Cardiac muscle cell (in vitro differentiated cells and primary cell): ENCODE results near the gene MAEA. TPM values are rescaled to one million over a fixed set of nuclear protein-coding genes. Genes with fewer than 3 reads are reported as not detected.
A peak's percentile ranks its signal among the peaks of the same experiment; 100 is the strongest.

Source experiments
- DNase-seq, 2 donors: peaks; one replicate each; pipeline versions ENCODE4 v3.0.0 to v3.0.0-alpha.2; 2010 to 2017; ENCODE audit warnings: low read depth in 1 of 2, low spot score in 1 of 2
- H3K27ac ChIP-seq: fragments of 200-600 bp; sonication (generic); 2 replicates; pipeline ENCODE4 v1.5.1; 2016
- H3K27me3 ChIP-seq: fragments of 200-600 bp; sonication (generic); 2 replicates; pipeline ENCODE4 v1.6.0; 2016; ENCODE audit warnings: control low read depth
- H3K36me3 ChIP-seq: fragments of 200-600 bp; sonication (generic); 2 replicates; pipeline ENCODE4 v1.5.1; 2016; ENCODE audit warnings: control low read depth
- H3K4me1 ChIP-seq: fragments of 200-600 bp; sonication (generic); 2 replicates; pipeline ENCODE4 v1.8.1; 2017; ENCODE audit warnings: low read depth, mild to moderate bottlenecking, mixed run types
- H3K4me3 ChIP-seq: fragments of 200-600 bp; sonication (generic); 2 replicates; pipeline ENCODE4 v1.5.1; 2016; ENCODE audit warnings: mild to moderate bottlenecking
- H3K9me3 ChIP-seq: fragments of 200-600 bp; sonication (generic); 2 replicates; pipeline ENCODE4 v1.5.1; 2017; ENCODE audit warnings: low read depth, mild to moderate bottlenecking, control low read depth
- CTCF ChIP-seq: IDR thresholded peaks from 2 replicates; pipeline ENCODE4 v1.5.1; 2012; ENCODE audit warnings: low read depth, mild to moderate bottlenecking, low read length
- polyA plus RNA-seq: library from polyadenylated mRNA; unstranded; fragments of >200 nt; fragmentation: Nextera tagmentation; extraction: Ambion mirVana; gene quantifications from 2 replicates; pipeline ENCODE4 v1.2.1, GENCODE V29; 2016
- total RNA-seq: library from RNA; depleted of rRNA; stranded (reverse); fragments of >200 nt; gene quantifications from 2 replicates; pipeline ENCODE4 v1.2.3, GENCODE V29; 2016

The MAEA gene
- total and polyA plus RNA-seq, 2 experiments from 2014 or later, result 76.8 to 85.0 TPM

- no peak overlapping the region for H3K27ac ChIP-seq
- no peaks in the 10 kb centered on the region for H3K4me1 ChIP-seq
- H3K4me3 ChIP-seq, result no peak overlapping the region
- TF ChIP-seq CTCF, result no peak
- H3K36me3 ChIP-seq, result no peaks in the 10 kb centered on the region
- H3K27me3 ChIP-seq, result no peaks in the 10 kb centered on the region
- no peaks in the 10 kb centered on the region for H3K9me3 ChIP-seq
- no peak for DNase-seq
Measured at GRCh38 chr4:1364748-1365147, 75.1 kb downstream of the MAEA start.

- Histone ChIP-seq H3K4me1 (no peaks in the 10 kb centered on the region), H3K4me3 (no peak overlapping the region), H3K36me3 (no peaks in the 10 kb centered on the region), H3K9me3 (no peaks in the 10 kb centered on the region), H3K27me3 (no peaks in the 10 kb centered on the region), H3K27ac (no peak overlapping the region)
- TF ChIP-seq CTCF, result peak; percentile 6
- DNase-seq, result no peak
Measured at GRCh38 chr4:1365271-1366178, 75.8 kb downstream of the MAEA start.

GRCh38 chr4:1366371-1367229, 76.9 kb downstream of the MAEA start:
- Histone ChIP-seq H3K27me3 (no peaks in the 10 kb centered on the region), H3K27ac (no peak overlapping the region), H3K4me3 (no peak overlapping the region), H3K36me3 (no peaks in the 10 kb centered on the region), H3K4me1 (no peaks in the 10 kb centered on the region), H3K9me3 (no peaks in the 10 kb centered on the region)
- TF ChIP-seq CTCF, result no peak
- no peak for DNase-seq

- DNase-seq, result no peak
- Histone ChIP-seq H3K27ac (no peak overlapping the region), H3K36me3 (no peaks in the 10 kb centered on the region), H3K4me1 (no peaks in the 10 kb centered on the region), H3K4me3 (no peak overlapping the region), H3K9me3 (no peaks in the 10 kb centered on the region), H3K27me3 (no peaks in the 10 kb centered on the region)
- TF ChIP-seq CTCF, result no peak
Measured at GRCh38 chr4:1367230-1367935, 77.7 kb downstream of the MAEA start.

- no peak for TF ChIP-seq CTCF
- H3K36me3 ChIP-seq, result no peaks in the 10 kb centered on the region
- H3K27me3 ChIP-seq, result no peaks in the 10 kb centered on the region
- no peak for DNase-seq
- no peak overlapping the region for H3K27ac ChIP-seq
- no peaks in the 10 kb centered on the region for H3K4me1 ChIP-seq
- no peak overlapping the region for H3K4me3 ChIP-seq
- H3K9me3 ChIP-seq, result no peaks in the 10 kb centered on the region
Measured at GRCh38 chr4:1367936-1368289, 78.2 kb downstream of the MAEA start.
